ENCODE data around the gene UROC1.

UROC1 gene

GRCh38 chr3:126434931-126435411 lies 82.6 kb downstream of the UROC1 start:
- H3K4me3 ChIP-seq (ENCODE audit: low read length): no peak overlapping the region
- TF ChIP-seq ZNF274 (IDR thresholded peaks at IDR 0.05; ENCODE audit: low read depth, low read length): no peak

- no peak overlapping the region for H3K4me3 ChIP-seq (ENCODE audit: low read length)
- no peak for TF ChIP-seq ZNF274 (IDR thresholded peaks at IDR 0.05; ENCODE audit: low read depth, low read length)
Measured at GRCh38 chr3:126434264-126434590, 83.3 kb downstream of the UROC1 start.

- no peak for TF ChIP-seq ZNF274 (IDR thresholded peaks at IDR 0.05; ENCODE audit: low read depth, low read length)
- no peak overlapping the region for H3K4me3 ChIP-seq (ENCODE audit: low read length)
Measured at GRCh38 chr3:126433496-126434263, 83.9 kb downstream of the UROC1 start.

- no peak overlapping the region for H3K4me3 ChIP-seq (ENCODE audit: low read length)
- no peak for TF ChIP-seq ZNF274 (IDR thresholded peaks at IDR 0.05; ENCODE audit: low read depth, low read length)
Measured at GRCh38 chr3:126433105-126433430, 84.5 kb downstream of the UROC1 start.

GRCh38 chr3:126432361-126433104 lies 85.0 kb downstream of the UROC1 start:
- H3K4me3 ChIP-seq (ENCODE audit: low read length): no peak overlapping the region
- TF ChIP-seq ZNF274 (IDR thresholded peaks at IDR 0.05; ENCODE audit: low read depth, low read length): no peak

Data from GM08714 (cell line).